Transverse colon (tissue), 4 donors: ENCODE data around the gene COL8A1. TPM values are rescaled to one million over a fixed set of nuclear protein-coding genes. Genes with fewer than 3 reads are reported as not detected.

ENCODE experiments used
- DNase-seq: peaks from one replicate; pipeline ENCODE4 v3.0.0-alpha.2; 2019
- H3K27ac ChIP-seq, 4 donors: fragments of 200-600 bp; sonication (generic); 2 replicates each; pipeline ENCODE4 v1.5.1; 2016 to 2018; ENCODE audit warnings: inconsistent platforms in 4 of 4
- H3K27me3 ChIP-seq: fragments of 200-600 bp; sonication (generic); 2 replicates; pipeline ENCODE4 v1.5.1; 2017; ENCODE audit warnings: inconsistent platforms
- H3K36me3 ChIP-seq, 4 donors: fragments of 200-600 bp; sonication (generic); 2 replicates each; pipeline ENCODE4 v1.5.1; 2017 to 2019; ENCODE audit warnings: inconsistent platforms in 4 of 4
- H3K4me1 ChIP-seq, 4 donors: fragments of 200-600 bp; sonication (generic); 2 replicates each; pipeline ENCODE4 v1.5.1; 2017 to 2020; ENCODE audit warnings: inconsistent platforms in 4 of 4
- H3K4me3 ChIP-seq, 4 donors: fragments of 200-600 bp; sonication (generic); 1 replicate in 1 of 4; 2 replicates in 3 of 4; pipeline versions ENCODE4 v1.5.1 to v1.6.1; 2017 to 2019; ENCODE audit warnings: inconsistent platforms in 4 of 4
- H3K9me3 ChIP-seq, 2 donors: fragments of 200-600 bp; sonication (generic); 2 replicates each; pipeline ENCODE4 v1.5.1; 2017 to 2019; ENCODE audit warnings: inconsistent platforms in 2 of 2
- CTCF ChIP-seq, 5 experiments: fragments of 200-600 bp in 3 of 5; fragments of 450-650 bp in 2 of 5; sonication (generic) in 3 of 5; IDR thresholded peaks; 1 replicate in 2 of 5; 2 replicates in 3 of 5; pipeline ENCODE4 v1.5.1; 2016 to 2017; ENCODE audit warnings: antibody characterized with exemption in 5 of 5, inconsistent platforms in 3 of 5, mild to moderate bottlenecking in 2 of 5, moderate library complexity in 1 of 5
- EP300 ChIP-seq: sonication (generic); formaldehyde crosslinking; IDR thresholded peaks from one replicate; pipeline ENCODE4 v1.6.1; 2017; ENCODE audit warnings: antibody characterized with exemption, low read depth
- POLR2A ChIP-seq: fragments of 450-650 bp; IDR thresholded peaks from one replicate; pipeline ENCODE4 v1.6.1; 2016; ENCODE audit warnings: antibody characterized with exemption, mild to moderate bottlenecking, moderate library complexity
- POLR2AphosphoS5 ChIP-seq, 3 donors: sonication (generic); formaldehyde crosslinking; IDR thresholded peaks; one replicate each; pipeline ENCODE4 v1.6.1; 2016; ENCODE audit warnings: antibody characterized with exemption in 3 of 3
- WGBS, 2 donors: methylation state at CpG; one replicate each; pipeline ENCODE4 v1.1.5; 2018; ENCODE audit warnings: low coverage in 1 of 2; 5-methylcytosine and 5-hydroxymethylcytosine counted together
- in situ Hi-C, 4 donors: fragments of 200-750 bp; cut with MboI; loops; one replicate each; pipeline versions ENCODE4 v1.15.0 to v1.15.1; 2017; ENCODE audit warnings: low sequenced_read_pairs in 3 of 4, low pct_ligation_motif_present in 1 of 4, low pct_unique_long_range_greater_than_20kb in 1 of 4
- intact Hi-C: fragments of 100-400 bp; cut with DNase I; formaldehyde crosslinking; loops from one replicate; pipeline ENCODE4 v1.15.1; 2023; ENCODE audit warnings: low total_unique reads
- total RNA-seq, 4 donors: library from RNA; depleted of rRNA; stranded (reverse); fragments of >200 nt; gene quantifications; one replicate each; pipeline ENCODE4 v1.1.0, GENCODE V29; 2016

Gene COL8A1
- total RNA-seq, 4 donors from 2014 or later = 1.5 to 10.5 (median 3.7) TPM

GRCh38 chr3:99627062-99627826, 11.2 kb upstream of the COL8A1 start:
- Histone ChIP-seq H3K36me3 (no peaks in the 10 kb centered on the region), H3K9me3 (no peaks in the 10 kb centered on the region), H3K27ac (no peak overlapping the region), H3K4me3 (no peak overlapping the region), H3K4me1 (no peaks in the 10 kb centered on the region), H3K27me3 (no peaks in the 10 kb centered on the region)
- WGBS, 2 donors = 66 to 88% methylated on average over 3 to 4 of the region's 4 CpGs
- in situ Hi-C loops (no loop called here), intact Hi-C loops (no loop called here)
- DNase-seq = no peak
- TF ChIP-seq POLR2AphosphoS5 (IDR thresholded peaks at IDR 0.05) (no peak), CTCF (IDR thresholded peaks at IDR 0.05) (no peak), POLR2A (no peak), EP300 (no peak)

- intact Hi-C loops (no loop called here), in situ Hi-C loops (no loop called here)
- Histone ChIP-seq H3K36me3 (no peaks in the 10 kb centered on the region), H3K27ac (no peak overlapping the region), H3K27me3 (peaks cover 13% of the 10 kb centered on the region), H3K4me3 (no peak overlapping the region), H3K4me1 (no peaks in the 10 kb centered on the region), H3K9me3 (no peaks in the 10 kb centered on the region)
- no peak for TF ChIP-seq POLR2AphosphoS5 (IDR thresholded peaks at IDR 0.05)
- TF ChIP-seq EP300 = no peak
- no peak for TF ChIP-seq POLR2A
- TF ChIP-seq CTCF (IDR thresholded peaks at IDR 0.05) = no peak
- WGBS, 2 donors = 37% methylated on average over 1 of the region's 1 CpG; no CpG with 5 or more reads in 1 of the 2 donors
- DNase-seq = no peak
Measured at GRCh38 chr3:99630815-99631214, 7.6 kb upstream of the COL8A1 start.

GRCh38 chr3:99633887-99634558, 4.4 kb upstream of the COL8A1 start:
- in situ Hi-C loops = no loop called here
- intact Hi-C loops = no loop called here
- TF ChIP-seq POLR2A (no peak), CTCF (IDR thresholded peaks at IDR 0.05) (no peak), POLR2AphosphoS5 (IDR thresholded peaks at IDR 0.05) (no peak)

GRCh38 chr3:99634881-99635280, 3.5 kb upstream of the COL8A1 start:
- 86 to 87% methylated on average over 1 of the region's 1 CpG for WGBS, 2 donors
- TF ChIP-seq CTCF (IDR thresholded peaks at IDR 0.05) (no peak), EP300 (no peak), POLR2AphosphoS5 (IDR thresholded peaks at IDR 0.05) (no peak), POLR2A (no peak)
- Histone ChIP-seq H3K4me1 (peaks cover 0 to 10% (median 0%) of the 10 kb centered on the region in 4 donors), H3K27me3 (peaks cover 48% of the 10 kb centered on the region), H3K27ac (no peak overlapping the region), H3K36me3 (no peaks in the 10 kb centered on the region), H3K4me3 (no peak overlapping the region), H3K9me3 (no peaks in the 10 kb centered on the region)
- no peak for DNase-seq
- intact Hi-C loops = no loop called here
- in situ Hi-C loops = no loop called here

More at GRCh38 chr3:99633887-99634558, 4.4 kb upstream of the COL8A1 start:
- Histone ChIP-seq H3K27ac (no peak overlapping the region), H3K36me3 (no peaks in the 10 kb centered on the region), H3K4me1 (peaks cover 0 to 10% (median 0%) of the 10 kb centered on the region in 4 donors), H3K27me3 (peaks cover 41% of the 10 kb centered on the region), H3K4me3 (no peak overlapping the region), H3K9me3 (no peaks in the 10 kb centered on the region)
- no peak for DNase-seq
- 69 to 80% methylated on average over 1 to 7 of the region's 7 CpGs for WGBS, 2 donors
